K562 (cell line): ENCODE measurements around the gene AXIN2. TPM values are rescaled to one million over a fixed set of nuclear protein-coding genes. Genes with fewer than 3 reads are reported as not detected.

Source experiments
- ATAC-seq: fragments of 200-7000 bp; cut with Tn5 transposase; 3 replicates; pipeline ENCODE4 v1.9.1; 2020; ENCODE audit warnings: moderate library complexity
- BruUV-seq: library from RNA; stranded (reverse); fragments of 400-500 nt; replicated peaks from 2 replicates; lab custom pipeline; 2021; lab: Mats Ljungman, UMichigan
- CTCF ChIA-PET: fragments of 300-600 bp; formaldehyde crosslinking; extraction: SDS; loops from one replicate; lab custom pipeline; 2021; ENCODE audit warnings: low intra/inter-chr PET ratio; lab: Yijun Ruan, JAX
- POLR2A ChIA-PET: fragments of 300-600, 350-650 bp; sonication (Branson Sonifier 250); formaldehyde crosslinking; extraction: SDS; loops from one replicate; lab custom pipeline; 2021; ENCODE audit warnings: antibody characterized with exemption, inconsistent platforms; lab: Yijun Ruan, JAX
- DNase-seq, 4 experiments: peaks; one replicate each; pipeline versions ENCODE4 v3.0.0 to v3.0.0-alpha.2; 2011 to 2018; ENCODE audit warnings: low spot score in 3 of 4, mixed read lengths in 3 of 4; ENCODE audit errors: extremely low read depth in 1 of 4
- FAIRE-seq: peaks from 2 replicates; lab custom pipeline; 2011; peaks lifted over from hg19 to GRCh38; lab: Jason Lieb, UNC
- H2AFZ ChIP-seq: 2 replicates; pipeline ENCODE4 v1.6.0; 2011; ENCODE audit warnings: low read depth, low read length, control low read depth, inconsistent platforms
- H3K27ac ChIP-seq: fragments of 200-600 bp; 3 replicates; pipeline ENCODE4 v1.8.0; 2011; ENCODE audit warnings: low read depth, mild to moderate bottlenecking, control low read depth, inconsistent platforms, low read length, moderate library complexity, mixed read lengths; ENCODE audit errors: extremely low read depth
- H3K27me3 ChIP-seq, 2 experiments: fragments of 300-600 bp in 1 of 2; 2 replicates in 1 of 2; 3 replicates in 1 of 2; pipeline versions ENCODE4 v1.6.0 to v1.8.0; 2011; ENCODE audit warnings: inconsistent platforms in 2 of 2, low read length in 2 of 2, mild to moderate bottlenecking in 1 of 2, mixed read lengths in 1 of 2, moderate library complexity in 1 of 2; ENCODE audit not compliant: control insufficient read depth in 2 of 2, insufficient read depth in 2 of 2
- H3K36me3 ChIP-seq: fragments of 300-600 bp; 3 replicates; pipeline ENCODE4 v1.8.0; 2011; ENCODE audit warnings: mild to moderate bottlenecking, low read length, inconsistent platforms; ENCODE audit not compliant: control insufficient read depth, insufficient read depth
- H3K4me1 ChIP-seq, 2 experiments: fragments of 200-600 bp in 1 of 2; replicated peaks in 1 of 2; 2 replicates in 1 of 2; 3 replicates in 1 of 2; pipeline versions ENCODE4 v1.5.1 to v1.8.0; 2011; ENCODE audit warnings: inconsistent platforms in 2 of 2, low read length in 2 of 2, mild to moderate bottlenecking in 1 of 2, mixed read lengths in 1 of 2, moderate library complexity in 1 of 2; ENCODE audit not compliant: control insufficient read depth in 2 of 2, insufficient read depth in 2 of 2
- H3K4me2 ChIP-seq: 2 replicates; pipeline ENCODE4 v1.6.1; 2011; ENCODE audit warnings: low read length, control low read depth, inconsistent platforms, mixed read lengths; ENCODE audit not compliant: insufficient read depth
- H3K4me3 ChIP-seq: fragments of 200-600 bp; sonication (generic), shearing (Covaris generic); 2 replicates; pipeline ENCODE4 v1.5.1; 2016; ENCODE audit warnings: control low read depth, inconsistent platforms
- H3K79me2 ChIP-seq: fragments of 200-600 bp; 3 replicates; pipeline ENCODE4 v1.8.0; 2011; ENCODE audit warnings: low read length, inconsistent platforms; ENCODE audit not compliant: control insufficient read depth, insufficient read depth
- H3K9ac ChIP-seq, 2 experiments: 2 replicates each; pipeline versions ENCODE4 v1.6.0 to v1.6.1; 2011; ENCODE audit warnings: low read depth in 2 of 2, low read length in 2 of 2, control low read depth in 1 of 2, inconsistent platforms in 1 of 2, mild to moderate bottlenecking in 1 of 2, mixed read lengths in 1 of 2; ENCODE audit not compliant: insufficient read depth in 1 of 2
- H3K9me1 ChIP-seq: one replicate; pipeline ENCODE4 v1.6.0; 2011; ENCODE audit warnings: inconsistent platforms, mild to moderate bottlenecking, low read length, moderate library complexity; ENCODE audit not compliant: control insufficient read depth, insufficient read depth
- H3K9me3 ChIP-seq: replicated peaks from 2 replicates; pipeline ENCODE4 v1.5.1; 2011; ENCODE audit warnings: low read depth, low read length, inconsistent platforms; ENCODE audit not compliant: control insufficient read depth, insufficient read depth
- H4K20me1 ChIP-seq: replicated peaks from 2 replicates; pipeline ENCODE4 v1.6.1; 2011; ENCODE audit warnings: low read length, inconsistent platforms, mixed read lengths; ENCODE audit not compliant: control insufficient read depth, insufficient read depth
- CGGBP1 ChIP-seq: fragments of 250-450 bp; sonication (Bioruptor Pico); IDR thresholded peaks from 2 replicates; pipeline ENCODE4 v1.9.0; 2021; ENCODE audit warnings: mild to moderate bottlenecking
- CREB3L1 ChIP-seq: fragments of 450-650 bp; IDR thresholded peaks from 2 replicates; pipeline ENCODE4 v1.6.1; 2014; ENCODE audit warnings: low read depth, mild to moderate bottlenecking, moderate library complexity, borderline replicate concordance
- E2F5 ChIP-seq: sonication (generic); formaldehyde crosslinking; IDR thresholded peaks from 2 replicates; pipeline ENCODE4 v1.8.0; 2022; ENCODE audit warnings: mild to moderate bottlenecking, missing genetic modification reagents
- ZNF12 ChIP-seq: sonication (generic); formaldehyde crosslinking; IDR thresholded peaks from 2 replicates; pipeline ENCODE4 v1.4.0; 2020; ENCODE audit warnings: mild to moderate bottlenecking, missing genetic modification reagents
- ZNF318 ChIP-seq, 2 experiments: fragments of 450-650 bp; IDR thresholded peaks; 2 replicates each; pipeline ENCODE4 v1.6.1; 2016; ENCODE audit warnings: mild to moderate bottlenecking in 2 of 2, borderline replicate concordance in 1 of 2, low read depth in 1 of 2, moderate library complexity in 1 of 2
- WGBS: fragments of 100-300 bp; shearing (Covaris generic); methylation state at CpG from one replicate; pipeline ENCODE4 v1.1.6; 2016; ENCODE audit warnings: low coverage, mixed read lengths; ENCODE audit not compliant: insufficient coverage; ENCODE audit errors: missing lambda C conversion rate; 5-methylcytosine and 5-hydroxymethylcytosine counted together
- in situ Hi-C: fragments of 300-500 bp; cut with MboI; formaldehyde crosslinking; loops from 4 replicates; pipeline ENCODE4 v1.15.0; 2018; ENCODE audit warnings: inconsistent platforms, mixed read lengths
- intact Hi-C: fragments of 100-400 bp; cut with micrococcal nuclease; formaldehyde crosslinking; loops from 2 replicates; pipeline ENCODE4 v1.14.2; 2022
- polyA plus RNA-seq, 8 experiments: library from polyadenylated mRNA; depleted of rRNA in 4 of 8; stranded (reverse) in 5 of 8; unstranded in 3 of 8; fragments of >200 nt; fragmentation: Nextera tagmentation in 2 of 8; fragmentation: Illumina TruSeq in 1 of 8; extraction: Ambion mirVana in 2 of 8; extraction: Trizol in 1 of 8; gene quantifications; 2 replicates each; pipeline versions ENCODE4 v1.2.1 to v1.2.3, GENCODE V29; 2011 to 2014; ENCODE audit warnings: inconsistent platforms in 1 of 8, missing spikeins in 1 of 8
- total RNA-seq, 7 experiments: library from RNA; depleted of rRNA in 6 of 7; stranded (reverse); fragments of >200 nt in 6 of 7; fragmentation: Illumina TruSeq in 2 of 7; extraction: Trizol in 2 of 7; gene quantifications; 2 replicates each; pipeline versions ENCODE4 v1.2.1 to v1.2.3, GENCODE V29; 2011 to 2021; ENCODE audit warnings: low replicate concordance in 1 of 7

Gene AXIN2
- total and polyA plus RNA-seq, 9 of the 15 experiments (the other 6 are each of a cell fraction or from before 2014, with no cell fraction given): 0.21 to 3.3 (median 1.2) TPM

GRCh38 chr17:65600518-65600917, 39.1 kb upstream of the AXIN2 start (continued):
- TF ChIP-seq CREB3L1: no peak
- no peak for TF ChIP-seq CGGBP1 (CRISPR knock-in tag)

- intact Hi-C loops (no loop called here), in situ Hi-C loops (no loop called here)
- FAIRE-seq (no peak), DNase-seq (no peak), ATAC-seq (no peak)
- no TSS peak for BruUV-seq
- 0% methylated on average over 5 of the region's 5 CpGs for WGBS
- Histone ChIP-seq H4K20me1 (no peaks in the 10 kb centered on the region), H3K27ac (no peak overlapping the region), H3K4me1 (no peaks in the 10 kb centered on the region), H3K9ac (no peak overlapping the region), H3K79me2 (no peaks in the 10 kb centered on the region), H3K36me3 (no peaks in the 10 kb centered on the region), H3K27me3 (peaks cover 6 to 17% of the 10 kb centered on the region in 2 experiments; a peak in 3 of 5 replicates), H2AFZ (no peak overlapping the region), H3K4me3 (no peak overlapping the region), H3K9me1 (no peaks in the 10 kb centered on the region), H3K9me3 (no peaks in the 10 kb centered on the region), H3K4me2 (no peak overlapping the region)
- ChIA-PET CTCF (no interaction called here), POLR2A (no interaction called here)
- TF ChIP-seq ZNF12 (CRISPR knock-in tag): no peak
- no peak for TF ChIP-seq E2F5 (CRISPR knock-in tag)
- no peak for TF ChIP-seq ZNF318 (IDR thresholded peaks at IDR 0.05; ENCODE audit: borderline replicate concordance in 1 of 2, low read depth in 1 of 2)
These were observed 38.2 kb upstream of the AXIN2 start for GRCh38 chr17:65599650-65600049.
